Fibroblast of villous mesenchyme (primary cell): ENCODE measurements around the gene FRK. TPM values are rescaled to one million over a fixed set of nuclear protein-coding genes. Genes with fewer than 3 reads are reported as not detected.

Experiments
- DNase-seq: peaks from one replicate; pipeline ENCODE4 v3.0.0-alpha.2; 2010; ENCODE audit warnings: low read depth
- H3K4me3 ChIP-seq: 2 replicates; pipeline ENCODE4 v1.5.1; 2011; ENCODE audit warnings: low read depth, mild to moderate bottlenecking, low read length
- CTCF ChIP-seq: IDR thresholded peaks from 2 replicates; pipeline ENCODE4 v1.5.1; 2012; ENCODE audit warnings: low read depth, mild to moderate bottlenecking, low read length; ENCODE audit not compliant: insufficient read depth
- total RNA-seq: library from RNA; depleted of rRNA; stranded (reverse); fragments of >200 nt; gene quantifications from 2 replicates; pipeline ENCODE4 v1.2.3, GENCODE V29; 2012

The FRK gene
- total RNA-seq, 1 donor: 0.43 TPM

GRCh38 chr6:116028233-116028632, 32.5 kb downstream of the FRK start:
- no peak for DNase-seq
- TF ChIP-seq CTCF: no peak
- H3K4me3 ChIP-seq: no peak overlapping the region

GRCh38 chr6:116027801-116028200, 32.9 kb downstream of the FRK start:
- no peak for TF ChIP-seq CTCF
- H3K4me3 ChIP-seq: no peak overlapping the region
- no peak for DNase-seq

GRCh38 chr6:116025405-116025804, 35.3 kb downstream of the FRK start:
- H3K4me3 ChIP-seq: no peak overlapping the region
- no peak for DNase-seq
- no peak for TF ChIP-seq CTCF

GRCh38 chr6:116022841-116023445, 37.7 kb downstream of the FRK start:
- no peak for TF ChIP-seq CTCF
- peak; percentile 27 for DNase-seq
- H3K4me3 ChIP-seq: no peak overlapping the region

GRCh38 chr6:116020738-116021137, 40.0 kb downstream of the FRK start:
- H3K4me3 ChIP-seq: no peak overlapping the region
- TF ChIP-seq CTCF: no peak
- DNase-seq: no peak

- TF ChIP-seq CTCF: no peak
- no peak overlapping the region for H3K4me3 ChIP-seq
- no peak for DNase-seq
These were observed 41.3 kb downstream of the FRK start for GRCh38 chr6:116019428-116019827.

- H3K4me3 ChIP-seq: no peak overlapping the region
- no peak for TF ChIP-seq CTCF
- peak; percentile 36 for DNase-seq
These were observed 41.7 kb downstream of the FRK start for GRCh38 chr6:116018976-116019375.
